ENCODE measurements around the gene TMEM43.
A peak's percentile ranks its signal among the peaks of the same experiment; 100 is the strongest.
"Not testable (repeated sequence)": the region's sequence is repeated elsewhere in the genome, so short reads cannot be mapped to it uniquely, and the experiment has no call there.

The TMEM43 gene

GRCh38 chr3:14124615-14125192 is at the start of gene TMEM43, which contains the start of gene CHCHD4:
TMEM43 (plus strand) TSS chr3:14125052; CDS start chr3:14125194, 142 bp downstream.
CHCHD4 (minus strand) TSS chr3:14124870; CDS start chr3:14124676, 194 bp downstream.
- DNase-seq (ENCODE audit: insufficient read length, low spot score) (peak; percentile 97), FAIRE-seq (no peak)
- TF ChIP-seq POLR2A (IDR thresholded peaks at IDR 0.05; ENCODE audit: low read depth, low read length): peak; percentile 82

- FAIRE-seq; DNase-seq (ENCODE audit: insufficient read length, low spot score): not testable (repeated sequence)
Measured at GRCh38 chr3:14075233-14075632, 49.6 kb upstream of the TMEM43 start.

GRCh38 chr3:14077310-14077709 is 47.5 kb upstream of the TMEM43 start:
- no peak for DNase-seq (ENCODE audit: insufficient read length, low spot score)
- no peak for TF ChIP-seq POLR2A (IDR thresholded peaks at IDR 0.05; ENCODE audit: low read depth, low read length)
- FAIRE-seq: no peak

- FAIRE-seq: no peak
- DNase-seq (ENCODE audit: insufficient read length, low spot score): no peak
- TF ChIP-seq POLR2A (IDR thresholded peaks at IDR 0.05; ENCODE audit: low read depth, low read length): no peak
Measured at GRCh38 chr3:14082108-14082657, 42.7 kb upstream of the TMEM43 start.

GRCh38 chr3:14087461-14087860 is 37.4 kb upstream of the TMEM43 start:
- not testable (repeated sequence) for FAIRE-seq; DNase-seq (ENCODE audit: insufficient read length, low spot score)

- not testable (repeated sequence) for DNase-seq (ENCODE audit: insufficient read length, low spot score); FAIRE-seq
Measured at GRCh38 chr3:14091959-14092358, 32.9 kb upstream of the TMEM43 start.

GRCh38 chr3:14092464-14092863 is 32.4 kb upstream of the TMEM43 start:
- FAIRE-seq (no peak), DNase-seq (ENCODE audit: insufficient read length, low spot score) (no peak)
- TF ChIP-seq POLR2A (IDR thresholded peaks at IDR 0.05; ENCODE audit: low read depth, low read length): no peak

- no peak for TF ChIP-seq POLR2A (IDR thresholded peaks at IDR 0.05; ENCODE audit: low read depth, low read length)
- DNase-seq (ENCODE audit: insufficient read length, low spot score) (no peak), FAIRE-seq (no peak)
Measured at GRCh38 chr3:14093831-14094230, 31.0 kb upstream of the TMEM43 start.

- no peak for DNase-seq (ENCODE audit: insufficient read length, low spot score)
- no peak for TF ChIP-seq POLR2A (IDR thresholded peaks at IDR 0.05; ENCODE audit: low read depth, low read length)
- no peak for FAIRE-seq
Measured at GRCh38 chr3:14096742-14097141, 28.1 kb upstream of the TMEM43 start.

GRCh38 chr3:14097616-14098391 is 27.0 kb upstream of the TMEM43 start:
- no peak for TF ChIP-seq POLR2A (IDR thresholded peaks at IDR 0.05; ENCODE audit: low read depth, low read length)
- FAIRE-seq (no peak), DNase-seq (ENCODE audit: insufficient read length, low spot score) (no peak)

- DNase-seq (ENCODE audit: insufficient read length, low spot score); FAIRE-seq: not testable (repeated sequence)
Measured at GRCh38 chr3:14109821-14110220, 15.0 kb upstream of the TMEM43 start.

GRCh38 chr3:14110699-14111098 is 14.2 kb upstream of the TMEM43 start:
- no peak for TF ChIP-seq POLR2A (IDR thresholded peaks at IDR 0.05; ENCODE audit: low read depth, low read length)
- FAIRE-seq: no peak
- no peak for DNase-seq (ENCODE audit: insufficient read length, low spot score)

- no peak for FAIRE-seq
- TF ChIP-seq POLR2A (IDR thresholded peaks at IDR 0.05; ENCODE audit: low read depth, low read length): no peak
- DNase-seq (ENCODE audit: insufficient read length, low spot score): no peak
Measured at GRCh38 chr3:14113965-14114635, 10.8 kb upstream of the TMEM43 start.
